Transverse colon (tissue), 3 donors: ENCODE data around the gene MND1.

Experiments used
- POLR2A ChIP-seq: fragments of 450-650 bp; IDR thresholded peaks from one replicate; pipeline ENCODE4 v1.6.1; 2016; ENCODE audit warnings: antibody characterized with exemption, mild to moderate bottlenecking, moderate library complexity
- TF ChIP-seq, protein P1 (sequence below), 5 experiments: fragments of 200-600 bp in 3 of 5; fragments of 450-650 bp in 2 of 5; sonication (generic) in 3 of 5; IDR thresholded peaks; 1 replicate in 2 of 5; 2 replicates in 3 of 5; pipeline ENCODE4 v1.5.1; 2016 to 2017; ENCODE audit warnings: antibody characterized with exemption in 5 of 5, inconsistent platforms in 3 of 5, mild to moderate bottlenecking in 2 of 5, moderate library complexity in 1 of 5

DNA sequence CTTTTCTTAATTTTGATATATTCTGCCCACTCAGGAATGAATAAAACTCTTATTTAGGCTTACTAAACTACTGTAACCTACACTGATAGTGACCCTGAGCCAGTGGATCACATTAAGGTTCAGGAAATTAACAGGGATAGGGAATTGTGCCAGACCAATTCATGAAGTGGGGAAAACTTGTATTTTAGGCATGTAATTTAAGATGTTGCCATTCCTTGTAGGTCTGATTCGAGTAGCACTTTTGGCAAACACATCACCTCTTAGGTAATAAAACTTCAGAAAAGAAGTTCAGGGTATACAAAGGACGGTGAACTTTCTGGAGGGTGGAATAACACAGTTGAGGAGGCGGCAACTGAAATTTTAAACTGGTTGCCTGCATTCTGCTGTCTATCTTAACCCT is 54.9 kb downstream of the MND1 start:
- no peak for TF ChIP-seq POLR2A
- TF ChIP-seq, protein P1, sequence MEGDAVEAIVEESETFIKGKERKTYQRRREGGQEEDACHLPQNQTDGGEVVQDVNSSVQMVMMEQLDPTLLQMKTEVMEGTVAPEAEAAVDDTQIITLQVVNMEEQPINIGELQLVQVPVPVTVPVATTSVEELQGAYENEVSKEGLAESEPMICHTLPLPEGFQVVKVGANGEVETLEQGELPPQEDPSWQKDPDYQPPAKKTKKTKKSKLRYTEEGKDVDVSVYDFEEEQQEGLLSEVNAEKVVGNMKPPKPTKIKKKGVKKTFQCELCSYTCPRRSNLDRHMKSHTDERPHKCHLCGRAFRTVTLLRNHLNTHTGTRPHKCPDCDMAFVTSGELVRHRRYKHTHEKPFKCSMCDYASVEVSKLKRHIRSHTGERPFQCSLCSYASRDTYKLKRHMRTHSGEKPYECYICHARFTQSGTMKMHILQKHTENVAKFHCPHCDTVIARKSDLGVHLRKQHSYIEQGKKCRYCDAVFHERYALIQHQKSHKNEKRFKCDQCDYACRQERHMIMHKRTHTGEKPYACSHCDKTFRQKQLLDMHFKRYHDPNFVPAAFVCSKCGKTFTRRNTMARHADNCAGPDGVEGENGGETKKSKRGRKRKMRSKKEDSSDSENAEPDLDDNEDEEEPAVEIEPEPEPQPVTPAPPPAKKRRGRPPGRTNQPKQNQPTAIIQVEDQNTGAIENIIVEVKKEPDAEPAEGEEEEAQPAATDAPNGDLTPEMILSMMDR (IDR thresholded peaks at IDR 0.05) = no peak
